ENCODE data around the gene ATRNL1.

Gene ATRNL1

DNA sequence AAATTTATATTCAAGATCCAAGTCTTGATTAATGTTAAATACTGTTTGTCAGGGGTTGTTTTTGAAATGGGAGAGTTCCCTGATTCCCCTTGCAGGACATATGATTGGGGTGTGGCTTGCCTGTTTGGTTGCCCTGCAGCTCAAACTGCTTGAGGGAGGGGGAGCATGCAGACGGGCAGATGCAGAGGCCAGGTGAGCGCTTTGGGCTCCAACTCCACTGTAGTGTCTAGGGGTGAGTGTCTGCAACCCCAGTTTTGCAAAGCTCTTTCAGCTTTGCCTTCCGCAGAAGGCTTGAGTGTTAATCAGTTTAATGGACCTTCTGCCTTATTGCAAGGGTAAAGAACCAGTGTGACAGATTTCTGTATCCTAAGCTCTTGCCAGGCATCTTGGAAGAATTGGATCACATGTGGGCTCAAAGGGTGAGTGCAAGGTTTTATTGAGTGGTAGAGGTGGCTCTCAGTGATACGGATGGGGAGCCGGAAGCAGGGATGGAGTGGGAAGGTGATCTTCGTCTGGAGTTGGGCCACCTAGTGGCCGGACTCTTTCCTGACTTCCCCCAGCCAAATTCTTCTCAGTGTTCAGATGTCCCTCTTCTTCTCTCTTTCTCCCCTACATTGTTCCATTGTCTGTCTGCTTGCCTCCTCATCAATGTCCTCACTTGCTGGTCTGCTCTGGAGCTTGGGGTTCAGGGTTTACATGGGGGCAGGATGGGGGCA lies 479.7 kb downstream of the ATRNL1 start:
- FAIRE-seq (no peak), DNase-seq (ENCODE audit: insufficient read length, low spot score) (no peak)

DNA sequence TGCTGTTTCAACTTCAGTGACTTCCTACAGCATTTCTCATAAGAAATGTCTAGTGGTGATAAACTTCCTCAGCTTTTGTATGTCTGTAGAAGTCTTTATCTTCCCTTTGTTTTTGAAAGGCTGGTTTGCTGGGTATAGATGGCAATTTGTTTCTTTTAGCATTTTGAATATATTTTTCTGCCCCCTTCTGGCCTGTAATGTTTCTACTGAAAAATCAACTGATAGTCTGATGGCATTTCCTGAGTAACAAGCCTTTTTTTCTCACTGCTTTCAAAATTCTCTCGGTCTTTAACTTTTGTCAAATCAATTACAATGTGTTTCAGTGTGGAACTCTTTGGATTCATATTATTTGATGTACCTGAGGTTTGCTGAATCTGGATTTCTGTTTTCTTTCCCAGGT lies 487.1 kb downstream of the ATRNL1 start:
- FAIRE-seq (no peak), DNase-seq (ENCODE audit: insufficient read length, low spot score) (no peak)

DNA sequence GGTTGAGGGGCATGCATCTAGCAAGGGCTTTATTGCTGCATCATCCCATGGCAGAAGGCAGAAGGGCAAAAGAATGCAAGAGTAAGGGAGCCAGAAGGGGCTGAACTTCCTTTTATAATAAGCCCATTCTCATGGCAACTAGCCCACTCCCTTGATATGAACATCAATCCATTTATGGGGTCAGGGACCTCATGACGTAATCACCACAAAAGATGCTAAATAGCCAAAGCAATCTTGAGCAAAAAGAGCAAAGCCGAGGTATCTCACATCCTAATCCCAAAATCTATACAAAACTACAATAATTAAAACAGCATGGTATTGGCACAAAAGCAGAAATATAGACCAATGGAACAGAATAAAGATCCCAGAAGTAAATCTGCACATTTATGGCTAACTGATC lies 499.9 kb downstream of the ATRNL1 start:
- no peak for FAIRE-seq
- no peak for DNase-seq (ENCODE audit: insufficient read length, low spot score)

DNA sequence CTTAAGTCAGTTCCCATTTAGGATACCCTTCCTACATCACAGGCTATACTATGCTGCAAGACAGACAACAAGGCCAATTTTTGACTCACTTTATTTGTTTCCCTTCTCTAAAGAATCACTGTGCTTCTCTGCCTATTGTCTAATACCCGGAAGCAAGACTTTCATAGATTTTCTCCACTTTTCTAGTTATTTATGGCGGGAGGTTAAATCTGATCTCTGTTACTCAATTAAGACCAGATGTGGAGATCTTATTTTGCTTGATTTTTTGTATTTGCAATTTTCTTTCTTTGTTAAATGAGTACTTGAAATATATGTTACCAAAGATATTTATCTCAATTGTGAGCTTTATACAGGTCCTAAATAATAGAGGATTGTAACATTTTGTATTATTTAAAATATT lies 511.5 kb downstream of the ATRNL1 start:
- no peak for DNase-seq (ENCODE audit: insufficient read length, low spot score)
- no peak for FAIRE-seq

DNA sequence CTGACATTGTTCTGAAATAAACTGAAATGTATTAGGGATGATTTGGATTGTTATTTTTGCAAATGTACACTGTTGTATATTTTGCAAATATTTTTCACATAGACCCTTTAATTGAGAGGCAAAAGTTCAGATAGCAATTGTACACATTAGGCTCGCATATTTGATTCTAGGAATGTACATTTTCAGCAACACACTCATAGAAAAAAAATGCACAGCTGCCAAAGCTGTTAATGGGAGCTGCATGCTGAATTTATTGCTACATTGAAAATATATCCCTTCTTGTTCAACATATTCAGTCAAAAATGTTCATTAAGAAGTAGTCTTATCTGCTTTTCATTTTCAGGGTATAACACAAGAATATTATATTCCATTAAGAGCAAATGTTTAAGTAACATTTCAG lies 512.9 kb downstream of the ATRNL1 start:
- no peak for DNase-seq (ENCODE audit: insufficient read length, low spot score)
- FAIRE-seq: no peak

DNA sequence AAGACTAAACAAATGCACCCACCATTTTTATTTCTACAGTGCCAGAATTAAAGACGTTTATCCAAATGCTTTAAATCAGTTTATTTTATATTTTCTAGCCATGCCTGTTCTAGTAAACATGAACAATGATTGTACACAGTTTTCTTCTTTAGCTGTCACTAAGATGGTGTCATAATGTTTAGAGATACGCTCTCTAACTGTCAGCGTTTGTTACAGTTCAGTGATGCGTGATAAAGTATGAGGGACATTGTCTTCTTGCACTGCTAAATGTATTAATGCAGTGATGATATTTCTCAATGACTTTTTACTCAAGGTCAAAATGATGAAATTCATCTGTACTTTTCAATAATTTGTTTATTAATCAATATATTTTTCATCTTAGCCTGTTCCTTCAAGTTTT lies 513.6 kb downstream of the ATRNL1 start:
- DNase-seq (ENCODE audit: insufficient read length, low spot score) (no peak), FAIRE-seq (no peak)

DNA sequence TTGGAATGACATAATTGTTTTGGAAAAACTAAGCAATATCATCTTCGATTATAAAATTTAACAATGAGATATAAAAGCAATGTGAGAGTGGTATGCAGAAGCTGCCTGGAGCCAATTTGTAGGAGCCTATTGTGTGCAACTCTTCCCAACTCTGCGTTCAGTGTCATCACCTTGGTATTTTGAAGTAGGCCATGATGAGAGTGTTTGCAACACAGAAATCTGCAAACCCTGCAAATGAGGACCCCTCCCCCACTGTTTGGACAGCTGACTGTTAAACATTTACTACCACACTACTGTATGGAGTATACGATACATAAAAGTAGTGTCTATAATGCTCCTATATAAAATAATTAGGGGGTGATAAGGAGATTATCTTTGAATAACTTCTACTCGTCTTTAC lies 531.3 kb downstream of the ATRNL1 start:
- DNase-seq (ENCODE audit: insufficient read length, low spot score) (no peak), FAIRE-seq (no peak)

DNA sequence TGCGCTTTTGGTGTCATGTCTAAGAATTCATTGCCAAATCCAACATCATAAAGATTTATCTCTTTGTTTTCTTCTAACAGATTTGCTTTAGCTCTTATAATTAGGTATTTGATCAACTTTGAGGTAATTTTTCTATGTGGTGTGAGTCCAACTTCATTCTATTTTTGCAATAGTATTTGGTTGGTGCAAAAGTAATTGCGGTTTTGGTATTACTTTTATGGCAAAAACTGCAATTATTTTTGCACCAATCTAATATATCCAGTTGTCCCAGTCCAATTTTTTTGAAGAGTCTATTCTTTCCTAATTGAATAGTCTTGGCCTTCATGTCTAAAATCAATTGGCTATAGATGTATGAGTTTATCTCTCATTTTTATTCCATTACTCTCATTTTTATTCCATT lies 535.5 kb downstream of the ATRNL1 start:
- DNase-seq (ENCODE audit: insufficient read length, low spot score) (no peak), FAIRE-seq (no peak)

DNA sequence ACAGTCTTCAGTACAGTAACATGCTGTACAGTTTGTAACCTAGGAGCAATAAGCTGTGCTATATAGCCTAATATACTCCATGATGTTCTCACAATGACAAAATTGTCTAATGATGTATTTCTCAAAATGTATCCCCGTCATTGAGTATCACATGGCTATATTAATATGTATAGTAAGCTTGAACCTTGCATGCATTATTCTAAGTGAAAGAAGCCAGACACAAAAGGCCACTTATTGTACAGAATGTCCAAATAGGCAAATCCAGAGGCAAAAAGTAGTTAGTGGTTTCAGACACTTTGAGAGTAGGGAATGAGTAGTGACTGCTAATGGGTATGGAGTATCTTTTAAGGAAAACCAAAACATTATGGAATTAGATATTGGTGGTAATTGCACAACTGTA lies 545.1 kb downstream of the ATRNL1 start:
- no peak for FAIRE-seq
- DNase-seq (ENCODE audit: insufficient read length, low spot score): no peak

DNA sequence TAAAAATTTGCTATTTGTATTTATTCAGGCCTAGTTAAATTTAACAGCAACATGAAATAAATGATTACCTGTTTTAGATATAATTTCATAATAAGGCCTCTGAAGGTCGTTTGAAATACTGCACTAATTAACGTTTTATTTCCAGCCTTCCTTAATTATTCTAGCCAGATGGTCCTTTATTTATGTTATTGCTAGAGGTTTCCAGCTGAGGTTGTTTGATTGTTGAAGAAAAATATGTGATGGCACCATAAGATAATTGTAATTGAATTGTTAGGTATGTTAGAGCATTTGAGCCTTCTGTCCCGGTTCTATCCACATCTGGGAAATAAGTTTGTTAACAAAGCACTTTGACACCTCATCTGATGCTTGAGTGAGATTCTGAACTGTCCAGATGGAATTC lies 556.1 kb downstream of the ATRNL1 start:
- FAIRE-seq (no peak), DNase-seq (ENCODE audit: insufficient read length, low spot score) (no peak)

DNA sequence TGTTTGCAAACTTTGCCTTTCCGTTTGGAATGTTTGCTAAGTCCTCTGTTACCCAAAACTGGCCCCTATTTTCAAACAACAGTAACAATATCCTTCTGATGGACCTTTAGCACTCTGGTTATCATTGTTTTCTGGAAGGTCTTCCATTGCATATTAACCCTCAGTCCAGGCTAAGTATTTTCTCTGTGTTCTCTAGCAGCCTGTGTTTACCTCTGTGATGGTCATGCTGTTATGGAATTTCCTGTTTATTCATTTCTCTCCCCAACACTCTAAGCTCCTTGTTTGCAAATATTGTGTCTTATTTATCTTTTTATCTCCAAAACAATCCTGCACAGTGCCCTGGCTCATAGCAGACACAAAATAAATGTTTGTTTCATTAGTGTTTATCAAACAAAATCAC lies 560.3 kb downstream of the ATRNL1 start:
- DNase-seq (ENCODE audit: insufficient read length, low spot score): no peak
- no peak for FAIRE-seq

DNA sequence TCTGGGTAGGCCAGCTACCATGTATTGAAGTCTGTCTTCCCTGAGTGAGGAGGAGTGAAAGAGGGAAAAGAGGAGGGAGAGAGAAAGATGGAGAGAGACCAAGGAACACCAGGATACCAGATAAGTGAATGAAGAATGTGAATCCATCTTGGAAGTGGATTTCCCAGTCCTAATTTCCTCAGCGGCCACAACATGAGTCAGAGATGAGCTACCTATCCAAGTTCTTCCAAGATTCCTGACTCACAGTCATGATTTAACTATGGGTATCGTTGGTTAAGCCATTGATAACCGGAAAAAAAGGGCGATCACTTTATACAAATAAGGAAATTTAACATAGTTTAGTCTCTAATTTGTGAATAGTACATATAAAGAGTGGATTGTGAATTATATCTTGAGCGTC lies 561.8 kb downstream of the ATRNL1 start:
- DNase-seq (ENCODE audit: insufficient read length, low spot score) (no peak), FAIRE-seq (no peak)

DNA sequence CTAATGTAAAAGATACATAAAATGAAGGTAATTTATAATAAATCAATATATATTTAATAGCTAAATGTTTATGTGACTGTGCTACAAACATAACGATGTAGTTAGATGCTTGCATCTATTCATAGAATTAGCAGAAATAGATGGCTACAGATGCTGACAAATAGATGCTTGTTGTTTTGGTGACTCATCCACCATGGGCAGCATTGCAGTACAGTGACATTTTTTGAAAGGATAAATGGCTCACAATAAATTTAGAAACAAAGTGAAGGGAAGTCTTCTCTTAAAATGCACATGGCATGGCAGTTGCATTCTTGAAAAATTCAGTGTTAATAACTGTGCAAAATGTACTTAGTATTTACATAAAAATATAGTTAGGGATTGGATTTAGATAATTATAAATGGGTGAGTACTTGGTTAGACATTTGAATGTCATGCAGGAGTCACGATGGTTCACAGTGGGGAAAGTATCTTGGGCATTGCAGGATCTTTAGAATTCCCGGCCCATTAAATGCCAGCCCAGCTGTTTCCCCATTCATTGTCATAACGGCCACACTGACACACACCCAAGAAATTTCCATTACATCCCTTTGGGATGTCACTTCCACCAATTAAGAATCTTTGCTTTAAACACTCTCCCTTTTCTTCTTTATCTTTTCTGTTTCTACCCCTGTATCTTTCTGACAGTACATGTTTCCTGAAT lies 564.1 kb downstream of the ATRNL1 start:
- DNase-seq (ENCODE audit: insufficient read length, low spot score) (no peak), FAIRE-seq (no peak)

DNA sequence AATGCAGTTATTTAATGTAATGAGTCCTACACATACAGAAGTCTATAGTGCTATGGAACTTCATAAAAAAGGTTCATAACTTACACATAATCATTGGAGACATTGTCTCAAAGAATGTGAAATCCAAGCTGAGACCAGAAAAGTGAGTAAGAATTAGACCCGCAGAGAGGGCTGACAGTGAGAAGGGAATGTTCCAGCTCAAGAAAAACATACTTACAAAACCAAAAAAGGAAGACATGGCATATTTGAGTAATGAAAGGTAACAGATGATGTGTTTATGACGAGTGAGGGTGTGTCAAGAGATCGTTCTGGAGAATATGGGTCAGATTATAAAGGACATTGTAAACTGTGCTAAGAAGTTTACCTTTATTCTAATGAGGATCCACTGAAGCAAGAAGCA lies 566.5 kb downstream of the ATRNL1 start:
- DNase-seq (ENCODE audit: insufficient read length, low spot score) (no peak), FAIRE-seq (no peak)

DNA sequence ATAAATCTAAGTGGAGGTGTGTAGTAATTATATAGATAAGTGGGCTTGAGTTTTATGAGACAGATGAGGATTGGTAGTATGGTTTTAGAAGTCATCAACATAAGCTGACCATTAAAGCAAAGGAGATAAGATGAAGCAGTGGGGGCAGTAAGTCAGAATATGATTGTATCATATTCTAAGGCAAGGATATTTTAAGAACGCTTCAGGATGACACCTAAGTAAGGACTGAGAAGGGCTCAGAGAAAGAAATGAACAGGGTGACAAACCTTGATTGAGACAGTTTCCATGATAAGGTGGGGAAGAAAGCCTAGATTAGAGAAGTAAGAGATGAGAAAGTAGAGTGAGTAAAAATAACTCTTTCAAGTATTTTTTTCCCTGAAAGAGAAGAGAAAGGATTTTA lies 567.2 kb downstream of the ATRNL1 start:
- DNase-seq (ENCODE audit: insufficient read length, low spot score) (no peak), FAIRE-seq (no peak)

DNA sequence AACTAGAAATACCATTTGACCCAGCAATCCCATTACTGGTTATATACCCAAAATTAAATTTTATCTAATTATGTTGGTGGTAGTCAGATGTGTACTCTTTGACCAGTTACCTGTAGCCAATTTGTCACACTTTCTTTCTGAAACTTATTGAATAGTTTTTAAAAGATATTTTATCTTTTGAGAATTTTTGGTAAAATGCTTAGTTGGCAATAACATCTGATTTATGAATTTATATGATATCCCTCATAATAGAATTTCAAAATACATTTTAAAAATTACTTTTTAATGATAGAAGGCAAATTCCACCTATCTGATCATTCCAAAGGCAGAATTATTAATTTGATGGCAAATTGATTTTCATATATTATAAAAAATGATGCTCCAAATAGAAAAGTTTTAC lies 569.3 kb downstream of the ATRNL1 start:
- FAIRE-seq: no peak
- DNase-seq (ENCODE audit: insufficient read length, low spot score): no peak

DNA sequence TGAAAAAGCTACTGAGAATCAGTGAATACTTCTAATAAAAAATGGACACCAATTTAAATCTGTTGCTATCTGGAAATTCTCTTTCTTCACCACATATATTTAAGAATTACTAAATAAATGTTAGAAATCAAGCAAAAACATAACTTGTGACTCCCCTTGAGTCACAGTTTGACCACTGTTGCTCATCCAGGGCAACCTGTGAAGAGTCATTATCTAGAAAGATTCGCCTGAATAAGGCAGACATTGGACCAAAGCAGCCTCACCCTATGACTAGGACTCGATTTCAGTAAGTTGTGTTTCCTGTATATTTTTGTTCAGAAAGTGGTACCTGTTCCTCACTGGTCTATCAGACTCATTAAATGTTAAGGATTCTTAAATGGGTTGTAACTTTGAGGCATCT lies 572.4 kb downstream of the ATRNL1 start:
- DNase-seq (ENCODE audit: insufficient read length, low spot score) (no peak), FAIRE-seq (no peak)

DNA sequence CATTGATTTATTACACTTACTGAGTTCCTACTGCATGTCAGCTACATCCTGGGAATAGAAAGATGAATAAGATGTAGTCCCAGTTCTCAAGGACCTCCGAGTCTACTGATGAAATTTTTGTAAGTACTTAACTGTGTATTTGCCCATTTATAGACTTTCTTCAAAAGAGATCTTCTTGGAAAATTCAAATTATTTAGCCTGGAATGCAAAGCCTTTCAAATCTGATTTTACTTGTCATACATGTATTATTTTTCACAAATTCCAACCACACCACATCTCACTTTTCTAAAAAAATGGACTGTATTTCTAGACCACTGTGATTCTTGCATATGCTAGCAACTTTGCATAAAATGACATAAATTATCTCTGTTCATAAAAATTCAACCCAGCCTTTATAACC lies 581.3 kb downstream of the ATRNL1 start:
- no peak for DNase-seq (ENCODE audit: insufficient read length, low spot score)
- no peak for FAIRE-seq

DNA sequence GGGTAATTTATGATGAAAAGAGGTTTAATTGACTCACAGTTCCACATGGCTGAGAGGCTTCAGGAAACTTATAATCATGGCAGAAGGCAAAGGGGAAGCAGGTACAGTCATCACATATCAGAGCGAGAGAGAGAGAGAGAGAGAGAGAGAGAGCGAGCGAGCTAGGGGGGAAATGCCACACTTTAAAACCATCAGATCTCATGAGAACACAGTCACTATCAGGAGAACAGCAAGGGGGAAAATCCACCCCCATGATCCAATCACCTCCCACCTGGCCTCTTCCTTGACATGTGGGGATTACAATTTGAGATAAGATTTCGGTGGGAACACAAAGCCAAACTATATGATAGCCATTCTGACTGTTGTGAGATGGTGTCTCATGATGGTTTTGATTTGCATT lies 603.6 kb downstream of the ATRNL1 start:
- FAIRE-seq: no peak
- DNase-seq (ENCODE audit: insufficient read length, low spot score): no peak

DNA sequence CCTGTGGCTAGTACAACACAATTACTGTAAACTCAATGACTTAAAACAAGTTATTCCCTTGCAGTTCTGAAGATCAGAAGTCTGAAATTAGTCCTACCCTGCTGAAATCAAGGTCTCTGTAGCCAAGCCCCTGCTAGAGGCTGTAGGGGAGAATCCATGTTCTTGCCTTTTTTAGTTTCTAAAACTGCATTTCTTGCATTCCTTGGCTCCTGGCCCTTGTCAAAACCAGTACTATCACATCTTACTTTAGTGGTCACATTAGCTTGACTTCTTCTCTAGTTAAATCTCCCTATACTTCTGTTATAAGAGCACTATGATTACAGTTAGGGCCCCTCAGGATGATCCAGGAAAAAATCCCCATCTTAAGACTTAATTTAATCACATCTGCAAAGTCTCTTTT lies 612.9 kb downstream of the ATRNL1 start:
- FAIRE-seq (no peak), DNase-seq (ENCODE audit: insufficient read length, low spot score) (no peak)

DNA sequence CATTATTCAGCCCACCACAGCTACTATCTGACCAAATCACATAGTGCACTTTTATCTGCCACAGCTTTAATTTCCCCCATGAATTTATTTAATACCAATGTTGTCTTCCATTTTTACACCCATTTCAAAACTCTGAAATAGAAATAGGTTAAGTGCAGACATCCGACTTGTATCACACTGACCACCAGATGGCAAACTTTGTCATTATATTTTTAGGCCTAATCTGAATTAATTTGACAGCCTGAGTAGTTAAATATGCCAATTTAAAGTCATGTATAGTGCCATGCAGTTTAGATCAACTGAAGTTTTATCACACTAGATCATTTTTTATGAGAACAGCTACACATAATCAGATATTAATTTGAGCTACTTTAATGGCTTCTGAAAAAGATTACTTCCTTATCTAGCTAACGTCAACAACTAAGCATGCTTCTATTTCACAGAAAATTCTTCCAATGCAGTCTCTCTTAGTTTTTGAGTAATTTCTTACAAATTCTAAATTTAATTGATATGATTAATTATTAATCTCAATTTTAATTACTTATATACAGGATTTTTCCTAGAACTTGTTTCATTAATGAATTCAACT lies 613.4 kb downstream of the ATRNL1 start:
- DNase-seq (ENCODE audit: insufficient read length, low spot score) (no peak), FAIRE-seq (no peak)

DNA sequence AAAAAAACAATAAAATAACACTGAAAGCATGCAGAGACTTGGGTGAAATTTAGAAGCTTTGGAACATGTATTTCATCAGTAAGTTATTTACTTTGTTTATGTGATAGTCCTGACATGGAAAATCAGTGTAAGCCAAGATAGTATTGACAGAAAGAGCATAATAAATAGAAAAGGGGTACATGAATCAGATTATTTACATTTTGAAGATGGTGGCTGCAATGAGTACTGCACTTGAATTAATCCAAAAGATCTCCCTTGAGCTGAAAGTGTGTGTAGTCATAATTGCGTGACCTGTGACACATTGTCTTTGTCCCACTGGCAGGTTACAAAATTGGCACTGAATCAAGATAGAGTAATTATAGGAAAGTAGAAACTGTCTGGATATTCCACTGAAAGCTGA lies 617.0 kb downstream of the ATRNL1 start:
- no peak for DNase-seq (ENCODE audit: insufficient read length, low spot score)
- FAIRE-seq: no peak
